ENCODE measurements around the gene TXNRD2.

DNA sequence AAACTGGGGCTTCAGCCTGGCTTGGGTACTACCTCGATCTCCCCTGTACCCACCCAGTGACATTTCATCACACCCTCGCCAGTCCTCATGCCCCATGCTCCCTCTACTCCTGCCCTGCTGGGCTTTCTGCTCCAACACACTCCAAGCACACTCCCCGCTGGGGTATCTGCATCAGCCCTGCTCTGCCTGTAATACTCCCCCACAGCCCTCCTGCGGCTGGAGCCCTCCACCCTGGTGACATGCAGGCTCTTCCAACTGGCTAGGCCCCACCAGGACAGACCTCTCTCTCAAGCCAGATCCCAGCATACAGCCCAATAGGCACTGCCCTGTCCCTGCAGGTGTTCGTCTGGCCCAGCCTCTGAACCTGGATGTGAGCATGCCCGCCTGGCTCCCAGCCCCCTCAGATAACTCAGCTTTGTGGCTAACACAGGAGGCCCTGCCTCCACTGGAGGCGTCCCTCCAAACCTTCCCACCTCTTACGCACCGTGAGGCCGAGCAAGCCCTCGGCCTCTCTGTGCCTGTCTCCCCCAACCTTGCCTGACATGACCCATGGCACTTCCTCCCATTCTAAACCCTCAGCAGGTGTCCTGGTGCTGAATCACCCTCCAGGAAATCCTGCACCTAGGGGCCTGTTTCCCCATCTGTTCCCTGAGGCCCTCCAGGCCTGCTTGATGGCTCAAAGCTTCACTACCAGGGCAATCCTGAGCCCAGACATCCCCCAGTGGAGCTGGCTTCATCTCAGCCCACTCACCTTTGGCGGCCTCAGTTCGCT is 33.5 kb upstream of the TXNRD2 start:
- TF ChIP-seq FOXP2 (optimal IDR thresholded peaks at IDR 0.05; ENCODE audit: borderline replicate concordance, extremely low read depth, extremely low read length, insufficient read depth), result no peak
- TF ChIP-seq POLR2AphosphoS5 (IDR thresholded peaks at IDR 0.05; ENCODE audit: low read depth, low read length), result no peak
- no peak for TF ChIP-seq REST (IDR thresholded peaks at IDR 0.05; ENCODE audit: insufficient read depth in 1 of 2, low read depth in 2 of 2, low read length in 2 of 2)
- TF ChIP-seq TAF1 (IDR thresholded peaks at IDR 0.05; ENCODE audit: borderline replicate concordance, insufficient read depth, low read length), result no peak
- no peak for TF ChIP-seq SIN3A (IDR thresholded peaks at IDR 0.05; ENCODE audit: borderline replicate concordance, insufficient read depth, low read length)
